GM18508 (cell line): Measurements from ENCODE around the gene ACYP2.

Source experiments
- ATAC-seq: cut with Tn5 transposase; IDR thresholded peaks from one replicate; pipeline ENCODE4 v1.9.1; 2021; ENCODE audit warnings: moderate number of reproducible peaks; ENCODE audit not compliant: insufficient read depth, unreplicated experiment

ACYP2 gene

GRCh38 chr2:54208364-54209240 is 93.2 kb downstream of the ACYP2 start:
- ATAC-seq: no peak

- ATAC-seq: no peak
These were observed 94.0 kb downstream of the ACYP2 start for GRCh38 chr2:54209379-54209778.

GRCh38 chr2:54212456-54212855 is 97.0 kb downstream of the ACYP2 start:
- ATAC-seq: no peak

GRCh38 chr2:54213082-54213481 is 97.7 kb downstream of the ACYP2 start:
- no peak for ATAC-seq

- no peak for ATAC-seq
These were observed 109.6 kb downstream of the ACYP2 start for GRCh38 chr2:54224997-54225396.

GRCh38 chr2:54226260-54226659 is 110.8 kb downstream of the ACYP2 start:
- ATAC-seq: no peak

- no peak for ATAC-seq
These were observed 112.4 kb downstream of the ACYP2 start for GRCh38 chr2:54227798-54228197.

- ATAC-seq: no peak
These were observed 113.5 kb downstream of the ACYP2 start for GRCh38 chr2:54228945-54229344.

- no peak for ATAC-seq
These were observed 118.6 kb downstream of the ACYP2 start for GRCh38 chr2:54233832-54234649.

- ATAC-seq: no peak
These were observed 122.0 kb downstream of the ACYP2 start for GRCh38 chr2:54237428-54237827.

GRCh38 chr2:54239427-54239826 is 124.0 kb downstream of the ACYP2 start:
- ATAC-seq: no peak

GRCh38 chr2:54240515-54241469 is 125.4 kb downstream of the ACYP2 start:
- ATAC-seq: no peak

- ATAC-seq: no peak
These were observed 131.7 kb downstream of the ACYP2 start for GRCh38 chr2:54247115-54247514.

GRCh38 chr2:54249629-54250028 is 134.2 kb downstream of the ACYP2 start:
- no peak for ATAC-seq

GRCh38 chr2:54254180-54254579 is 138.8 kb downstream of the ACYP2 start:
- no peak for ATAC-seq

GRCh38 chr2:54255230-54256090 is 140.0 kb downstream of the ACYP2 start:
- no peak for ATAC-seq

- ATAC-seq: no peak
These were observed 140.8 kb downstream of the ACYP2 start, which contains the start of gene TSPYL6 for GRCh38 chr2:54256091-54256694. TSS of gene TSPYL6 (minus strand) at chr2:54256229. CDS start at chr2:54256151, 78 bp downstream.

- ATAC-seq: no peak
These were observed 142.8 kb downstream of the ACYP2 start for GRCh38 chr2:54258166-54258565.
